HepG2 (cell line): Measurements from ENCODE around the gene SHBG. TPM values are rescaled to one million over a fixed set of nuclear protein-coding genes. Genes with fewer than 3 reads are reported as not detected.

ENCODE experiments used
- CENPX ChIP-seq: sonication (generic); formaldehyde crosslinking; IDR thresholded peaks from 2 replicates; pipeline ENCODE4 v1.9.0; 2021; ENCODE audit warnings: mild to moderate bottlenecking, missing genetic modification reagents, moderate library complexity
- FOXA1 ChIP-seq, 2 experiments: fragments of 450-650 bp in 1 of 2; sonication (generic) in 1 of 2; formaldehyde crosslinking in 1 of 2; IDR thresholded peaks; 2 replicates each; pipeline versions ENCODE4 v1.4.0 to v1.6.1; 2016 to 2020; ENCODE audit warnings: missing genetic modification reagents in 1 of 2
- FOXJ3 ChIP-seq: sonication (generic); formaldehyde crosslinking; IDR thresholded peaks from 2 replicates; pipeline ENCODE4 v1.4.0; 2020; ENCODE audit warnings: missing genetic modification reagents, mild to moderate bottlenecking, borderline replicate concordance
- GMEB2 ChIP-seq: IDR thresholded peaks from 2 replicates; pipeline ENCODE4 v1.6.1; 2016; ENCODE audit warnings: missing biosample characterization, missing genetic modification reagents, low read depth
- GTF3A ChIP-seq: sonication (generic); formaldehyde crosslinking; conservative IDR thresholded peaks from 2 replicates; pipeline ENCODE4 v1.4.0; 2020; ENCODE audit warnings: mild to moderate bottlenecking, missing genetic modification reagents
- HOXA9 ChIP-seq: sonication (generic); formaldehyde crosslinking; IDR thresholded peaks from 2 replicates; pipeline ENCODE4 v1.8.1; 2022; ENCODE audit warnings: missing genetic modification reagents, mild to moderate bottlenecking, moderate library complexity, borderline replicate concordance
- IKZF5 ChIP-seq: IDR thresholded peaks from 2 replicates; pipeline ENCODE4 v1.6.1; 2018; ENCODE audit warnings: missing genetic modification reagents, mild to moderate bottlenecking, missing compliant biosample characterization
- JUN ChIP-seq: sonication (generic); formaldehyde crosslinking; IDR thresholded peaks from 2 replicates; pipeline ENCODE4 v1.4.0; 2020; ENCODE audit warnings: mild to moderate bottlenecking, missing genetic modification reagents
- KAT8 ChIP-seq: IDR thresholded peaks from 2 replicates; pipeline ENCODE4 v1.6.1; 2016; ENCODE audit warnings: missing genetic modification reagents, missing compliant biosample characterization
- MED8 ChIP-seq: sonication (generic); formaldehyde crosslinking; IDR thresholded peaks from 2 replicates; pipeline ENCODE4 v1.8.1; 2023; ENCODE audit warnings: mild to moderate bottlenecking, missing genetic modification reagents; ENCODE audit not compliant: insufficient replicate concordance
- MYNN ChIP-seq: sonication (generic); formaldehyde crosslinking; IDR thresholded peaks from 2 replicates; pipeline ENCODE4 v1.4.0; 2020; ENCODE audit warnings: mild to moderate bottlenecking, low read depth, missing genetic modification reagents
- RORA ChIP-seq: sonication (generic); formaldehyde crosslinking; IDR thresholded peaks from 2 replicates; pipeline ENCODE4 v1.5.0; 2020; ENCODE audit warnings: mild to moderate bottlenecking, missing genetic modification reagents, moderate library complexity
- TAF15 ChIP-seq: fragments of 200-400 bp; formaldehyde crosslinking; IDR thresholded peaks from one replicate; pipeline ENCODE4 v1.6.1; 2018; ENCODE audit warnings: mild to moderate bottlenecking, low read depth, low read length; ENCODE audit not compliant: poor library complexity, severe bottlenecking
- TEAD3 ChIP-seq: optimal IDR thresholded peaks from 2 replicates; pipeline ENCODE3; 2016; ENCODE audit warnings: borderline replicate concordance
- THAP11 ChIP-seq: IDR thresholded peaks from 2 replicates; pipeline ENCODE4 v1.6.1; 2016; ENCODE audit warnings: missing biosample characterization, missing genetic modification reagents
- THRA ChIP-seq: sonication (generic); formaldehyde crosslinking; IDR thresholded peaks from 2 replicates; pipeline ENCODE4 v1.4.0; 2020; ENCODE audit warnings: missing genetic modification reagents, borderline replicate concordance
- TSC22D2 ChIP-seq: sonication (generic); formaldehyde crosslinking; IDR thresholded peaks from 2 replicates; pipeline ENCODE4 v1.5.1; 2020; ENCODE audit warnings: missing genetic modification reagents, mild to moderate bottlenecking, borderline replicate concordance
- ZFY ChIP-seq: sonication (generic); formaldehyde crosslinking; IDR thresholded peaks from 2 replicates; pipeline ENCODE4 v1.4.0; 2020; ENCODE audit warnings: missing genetic modification reagents
- ZNF230 ChIP-seq: sonication (generic); formaldehyde crosslinking; IDR thresholded peaks from 2 replicates; pipeline ENCODE4 v1.4.0; 2020; ENCODE audit warnings: mild to moderate bottlenecking, missing genetic modification reagents
- ZNF567 ChIP-seq: sonication (generic); formaldehyde crosslinking; IDR thresholded peaks from 2 replicates; pipeline ENCODE4 v1.8.1; 2023; ENCODE audit warnings: mild to moderate bottlenecking, missing genetic modification reagents, borderline replicate concordance
- ZNF891 ChIP-seq: sonication (generic); formaldehyde crosslinking; IDR thresholded peaks from 2 replicates; pipeline ENCODE4 v1.5.0; 2020; ENCODE audit warnings: mild to moderate bottlenecking, missing genetic modification reagents
- ZSCAN21 ChIP-seq: sonication (generic); formaldehyde crosslinking; IDR thresholded peaks from 2 replicates; pipeline ENCODE4 v1.8.0; 2022; ENCODE audit warnings: mild to moderate bottlenecking, missing genetic modification reagents, moderate library complexity, borderline replicate concordance
- polyA plus RNA-seq, 8 experiments: library from polyadenylated mRNA; depleted of rRNA in 3 of 8; stranded (reverse) in 7 of 8; unstranded in 1 of 8; fragments of >200 nt; fragmentation: Illumina TruSeq in 4 of 8; extraction: Trizol in 4 of 8; gene quantifications; 2 replicates each; pipeline versions ENCODE4 v1.2.1 to v1.2.3, GENCODE V29; 2011 to 2016; ENCODE audit warnings: low read depth in 4 of 8, missing spikeins in 1 of 8, mixed read lengths in 1 of 8; ENCODE audit not compliant: insufficient read depth in 1 of 8
- total RNA-seq, 5 experiments: library from RNA; depleted of rRNA; stranded (reverse); fragments of >200 nt; fragmentation: Illumina TruSeq; extraction: Trizol; gene quantifications; 2 replicates each; pipeline ENCODE4 v1.2.3, GENCODE V29; 2016; ENCODE audit warnings: low read depth in 1 of 5

Gene SHBG
- total and polyA plus RNA-seq, 2 of the 13 experiments (the other 11 are each of a cell fraction or from before 2014, with no cell fraction given), result 4.0 to 6.1 TPM

- TF ChIP-seq GMEB2 (CRISPR knock-in tag) (no peak), ZNF230 (CRISPR knock-in tag) (no peak), HOXA9 (CRISPR knock-in tag) (no peak), ZFY (no peak), TAF15 (no peak), ZSCAN21 (CRISPR knock-in tag) (no peak), GTF3A (CRISPR knock-in tag) (no peak), TEAD3 (CRISPR knock-in tag) (peak; percentile 0), ZNF567 (no peak), RORA (CRISPR knock-in tag) (no peak), MED8 (CRISPR knock-in tag) (no peak), IKZF5 (CRISPR knock-in tag) (no peak), CENPX (CRISPR knock-in tag) (no peak), JUN (CRISPR knock-in tag) (no peak), THAP11 (CRISPR knock-in tag) (no peak), TSC22D2 (CRISPR knock-in tag) (no peak), FOXJ3 (no peak), MYNN (CRISPR knock-in tag) (0 out of 2 replicates have a peak, but pooled peaks have one; percentile 29), THRA (CRISPR knock-in tag) (no peak), ZNF891 (CRISPR knock-in tag) (no peak), KAT8 (CRISPR knock-in tag) (peak; percentile 63; the same call in 1 of the 2 replicates), FOXA1 (IDR thresholded peaks at IDR 0.05) (no peak), FOXA1 (CRISPR knock-in tag; IDR thresholded peaks at IDR 0.05) (no peak)
Measured at GRCh38 chr17:7615265-7615747, 14.6 kb upstream of the SHBG start (continued).
